Breast epithelium (tissue), 4 donors: ENCODE data around the gene CTIF. TPM values are rescaled to one million over a fixed set of nuclear protein-coding genes. Genes with fewer than 3 reads are reported as not detected.

Experiments
- DNase-seq, 2 donors: peaks; one replicate each; pipeline ENCODE4 v3.0.0-alpha.2; 2019; ENCODE audit warnings: low spot score in 2 of 2
- H3K27ac ChIP-seq, 2 donors: fragments of 200-600 bp; sonication (generic) in 1 of 2; one replicate each; pipeline ENCODE4 v1.5.1; 2016 to 2019; ENCODE audit warnings: mild to moderate bottlenecking in 1 of 2
- H3K27me3 ChIP-seq, 2 donors: fragments of 200-600 bp; sonication (generic) in 1 of 2; one replicate each; pipeline versions ENCODE4 v1.5.1 to v1.6.0; 2017 to 2019; ENCODE audit warnings: control low read depth in 1 of 2, mild to moderate bottlenecking in 1 of 2
- H3K36me3 ChIP-seq: fragments of 200-600 bp; one replicate; pipeline ENCODE4 v1.5.1; 2019
- H3K4me1 ChIP-seq, 2 donors: fragments of 200-600 bp; sonication (generic); one replicate each; pipeline ENCODE4 v1.5.1; 2016 to 2019; ENCODE audit warnings: control low read depth in 1 of 2
- H3K4me3 ChIP-seq, 3 donors: fragments of 200-600 bp; sonication (generic); 1 replicate in 2 of 3; 2 replicates in 1 of 3; pipeline ENCODE4 v1.5.1; 2016 to 2019; ENCODE audit warnings: mild to moderate bottlenecking in 3 of 3, moderate library complexity in 2 of 3
- H3K9me3 ChIP-seq, 2 donors: fragments of 200-600 bp; sonication (generic) in 1 of 2; one replicate each; pipeline ENCODE4 v1.5.1; 2016 to 2019; ENCODE audit warnings: control low read depth in 1 of 2
- POLR2A ChIP-seq: fragments of 450-650 bp; IDR thresholded peaks from one replicate; pipeline ENCODE4 v1.6.1; 2016; ENCODE audit warnings: antibody characterized with exemption, mild to moderate bottlenecking, moderate library complexity
- POLR2AphosphoS5 ChIP-seq, 3 donors: sonication (generic); formaldehyde crosslinking; IDR thresholded peaks; one replicate each; pipeline ENCODE4 v1.6.1; 2017; ENCODE audit warnings: antibody characterized with exemption in 3 of 3
- intact Hi-C: fragments of 100-400 bp; cut with DNase I; formaldehyde crosslinking; loops from one replicate; pipeline ENCODE4 v1.15.1; 2023; ENCODE audit warnings: low total_unique reads
- total RNA-seq, 3 donors: library from RNA; depleted of rRNA; stranded (reverse); fragments of >200 nt; gene quantifications; one replicate each; pipeline ENCODE4 v1.1.0, GENCODE V29; 2016
- TF ChIP-seq, protein P1 (sequence below), 3 donors: fragments of 450-650 bp; IDR thresholded peaks; one replicate each; pipeline ENCODE4 v1.5.1; 2016 to 2017; ENCODE audit warnings: antibody characterized with exemption in 3 of 3, mild to moderate bottlenecking in 3 of 3, moderate library complexity in 3 of 3

The CTIF gene
- total RNA-seq, 3 donors from 2014 or later, result 28.8 to 78.9 (median 32.6) TPM

DNA sequence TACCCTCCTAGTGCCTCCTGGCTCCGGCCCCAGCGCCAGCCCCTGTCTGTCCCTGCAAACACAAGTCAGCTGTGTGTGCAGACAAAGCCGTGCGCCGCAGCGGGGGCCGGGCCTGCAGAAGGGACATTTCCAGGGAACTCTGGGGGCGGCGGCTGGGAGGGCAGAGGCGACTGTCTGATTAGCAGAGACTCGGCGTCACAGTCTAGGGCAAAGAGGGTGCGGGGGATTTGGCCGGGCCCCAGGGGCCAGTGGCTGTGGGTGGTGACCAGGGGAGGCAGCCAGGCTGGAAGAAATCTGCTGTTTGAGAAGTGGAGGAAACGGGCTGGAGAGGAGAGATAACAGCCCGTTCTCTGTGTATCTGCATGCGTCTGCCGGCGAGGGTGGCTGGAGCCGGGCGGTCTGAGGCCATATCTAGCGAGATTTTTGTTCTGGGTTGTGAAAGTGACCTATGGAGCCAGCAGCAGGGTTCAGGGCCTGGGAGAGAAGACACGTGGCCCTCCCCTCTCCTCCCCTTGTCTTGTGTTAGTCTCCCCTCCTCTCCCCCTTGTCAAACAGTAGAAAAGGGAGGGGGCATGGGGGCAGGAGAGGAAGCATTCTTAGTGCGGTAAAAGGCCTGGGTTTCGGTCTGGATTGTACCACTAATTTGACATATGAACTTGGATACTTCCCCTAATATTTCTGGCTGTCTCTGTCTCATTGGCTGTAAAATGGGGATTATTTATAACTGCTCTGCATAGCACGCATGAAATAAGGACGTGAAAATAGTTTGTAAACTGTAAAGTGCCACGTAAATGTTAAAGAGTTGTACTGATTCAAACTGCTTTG, 242.5 kb downstream of the CTIF start:
- H3K9me3 ChIP-seq, result no peaks in the 10 kb centered on the region
- H3K4me1 ChIP-seq, result peaks cover 5 to 10% of the 10 kb centered on the region in 2 donors
- DNase-seq, result peak in 1 of 2 donors; percentile 37
- TF ChIP-seq, protein P1, sequence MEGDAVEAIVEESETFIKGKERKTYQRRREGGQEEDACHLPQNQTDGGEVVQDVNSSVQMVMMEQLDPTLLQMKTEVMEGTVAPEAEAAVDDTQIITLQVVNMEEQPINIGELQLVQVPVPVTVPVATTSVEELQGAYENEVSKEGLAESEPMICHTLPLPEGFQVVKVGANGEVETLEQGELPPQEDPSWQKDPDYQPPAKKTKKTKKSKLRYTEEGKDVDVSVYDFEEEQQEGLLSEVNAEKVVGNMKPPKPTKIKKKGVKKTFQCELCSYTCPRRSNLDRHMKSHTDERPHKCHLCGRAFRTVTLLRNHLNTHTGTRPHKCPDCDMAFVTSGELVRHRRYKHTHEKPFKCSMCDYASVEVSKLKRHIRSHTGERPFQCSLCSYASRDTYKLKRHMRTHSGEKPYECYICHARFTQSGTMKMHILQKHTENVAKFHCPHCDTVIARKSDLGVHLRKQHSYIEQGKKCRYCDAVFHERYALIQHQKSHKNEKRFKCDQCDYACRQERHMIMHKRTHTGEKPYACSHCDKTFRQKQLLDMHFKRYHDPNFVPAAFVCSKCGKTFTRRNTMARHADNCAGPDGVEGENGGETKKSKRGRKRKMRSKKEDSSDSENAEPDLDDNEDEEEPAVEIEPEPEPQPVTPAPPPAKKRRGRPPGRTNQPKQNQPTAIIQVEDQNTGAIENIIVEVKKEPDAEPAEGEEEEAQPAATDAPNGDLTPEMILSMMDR (IDR thresholded peaks at IDR 0.05), result no peak
- TF ChIP-seq POLR2A, result no peak
- peak in 1 of 3 donors; percentile 22 for TF ChIP-seq POLR2AphosphoS5 (IDR thresholded peaks at IDR 0.05)
- no peaks in the 10 kb centered on the region for H3K36me3 ChIP-seq
- H3K4me3 ChIP-seq, result peak overlapping the region in 2 of 3 donors; percentile 7 to 48
- no peaks in the 10 kb centered on the region for H3K27me3 ChIP-seq
- H3K27ac ChIP-seq, result peak overlapping the region; percentile 36 to 75
- intact Hi-C loops, result no loop called here

DNA sequence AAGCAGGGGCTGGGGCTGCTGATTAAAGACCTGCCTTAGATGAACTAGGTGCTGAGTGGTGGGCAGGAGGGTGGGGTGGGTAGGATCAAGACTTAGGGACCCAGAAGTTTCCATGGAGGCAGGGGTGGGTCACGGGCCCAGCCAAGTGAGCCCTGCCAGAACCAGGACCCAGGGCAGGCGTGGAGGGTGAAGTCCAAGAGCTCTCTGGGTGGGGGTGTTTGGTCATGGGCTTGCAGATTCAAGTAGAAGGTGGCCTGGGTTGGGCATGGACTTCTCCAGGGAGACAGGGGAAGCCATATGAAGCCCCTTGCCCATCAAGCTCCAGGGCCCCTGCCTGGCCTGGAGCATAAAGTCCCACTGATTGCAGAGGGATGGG, 243.1 kb downstream of the CTIF start:
- Histone ChIP-seq H3K27ac (peak overlapping the region; percentile 36 to 75), H3K36me3 (no peaks in the 10 kb centered on the region), H3K4me3 (no peak overlapping the region), H3K4me1 (peaks cover 5 to 10% of the 10 kb centered on the region in 2 donors), H3K27me3 (no peaks in the 10 kb centered on the region), H3K9me3 (no peaks in the 10 kb centered on the region)
- intact Hi-C loops, result no loop called here
- no peak for TF ChIP-seq POLR2A
- TF ChIP-seq, protein P1 (IDR thresholded peaks at IDR 0.05), result no peak
- no peak for TF ChIP-seq POLR2AphosphoS5 (IDR thresholded peaks at IDR 0.05)
- no peak for DNase-seq

DNA sequence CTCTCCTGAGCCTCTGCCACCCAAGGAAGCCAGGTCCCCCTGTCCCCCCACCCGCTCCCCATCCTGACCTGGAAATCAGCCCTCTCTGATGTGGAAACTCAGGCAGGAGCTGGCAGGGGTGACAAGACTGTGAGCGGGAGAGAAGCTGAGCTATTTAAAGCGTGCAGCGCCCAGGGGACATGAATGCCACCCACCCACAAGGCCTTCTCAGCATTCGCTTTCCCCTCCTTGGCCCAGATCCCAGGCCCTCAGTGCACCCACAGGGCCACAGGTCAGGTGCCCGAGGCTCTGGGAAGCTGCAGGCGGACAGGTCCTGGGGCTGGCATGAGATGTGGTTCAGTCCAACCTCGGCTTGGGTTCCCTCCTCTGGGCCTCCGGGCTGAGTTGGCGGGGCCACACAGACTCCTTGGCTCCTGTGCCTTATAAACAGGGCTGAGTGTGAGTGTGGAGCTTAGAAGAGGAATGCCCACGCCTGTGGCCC, 243.6 kb downstream of the CTIF start:
- Histone ChIP-seq H3K4me1 (peaks cover 5 to 10% of the 10 kb centered on the region in 2 donors), H3K4me3 (no peak overlapping the region), H3K36me3 (no peaks in the 10 kb centered on the region), H3K27me3 (no peaks in the 10 kb centered on the region), H3K9me3 (no peaks in the 10 kb centered on the region), H3K27ac (peak overlapping the region; percentile 25 to 75)
- peak in 1 of 2 donors; percentile 36 for DNase-seq
- TF ChIP-seq POLR2AphosphoS5 (IDR thresholded peaks at IDR 0.05), result no peak
- TF ChIP-seq, protein P1 (IDR thresholded peaks at IDR 0.05), result no peak
- TF ChIP-seq POLR2A, result no peak
- intact Hi-C loops, result no loop called here

DNA sequence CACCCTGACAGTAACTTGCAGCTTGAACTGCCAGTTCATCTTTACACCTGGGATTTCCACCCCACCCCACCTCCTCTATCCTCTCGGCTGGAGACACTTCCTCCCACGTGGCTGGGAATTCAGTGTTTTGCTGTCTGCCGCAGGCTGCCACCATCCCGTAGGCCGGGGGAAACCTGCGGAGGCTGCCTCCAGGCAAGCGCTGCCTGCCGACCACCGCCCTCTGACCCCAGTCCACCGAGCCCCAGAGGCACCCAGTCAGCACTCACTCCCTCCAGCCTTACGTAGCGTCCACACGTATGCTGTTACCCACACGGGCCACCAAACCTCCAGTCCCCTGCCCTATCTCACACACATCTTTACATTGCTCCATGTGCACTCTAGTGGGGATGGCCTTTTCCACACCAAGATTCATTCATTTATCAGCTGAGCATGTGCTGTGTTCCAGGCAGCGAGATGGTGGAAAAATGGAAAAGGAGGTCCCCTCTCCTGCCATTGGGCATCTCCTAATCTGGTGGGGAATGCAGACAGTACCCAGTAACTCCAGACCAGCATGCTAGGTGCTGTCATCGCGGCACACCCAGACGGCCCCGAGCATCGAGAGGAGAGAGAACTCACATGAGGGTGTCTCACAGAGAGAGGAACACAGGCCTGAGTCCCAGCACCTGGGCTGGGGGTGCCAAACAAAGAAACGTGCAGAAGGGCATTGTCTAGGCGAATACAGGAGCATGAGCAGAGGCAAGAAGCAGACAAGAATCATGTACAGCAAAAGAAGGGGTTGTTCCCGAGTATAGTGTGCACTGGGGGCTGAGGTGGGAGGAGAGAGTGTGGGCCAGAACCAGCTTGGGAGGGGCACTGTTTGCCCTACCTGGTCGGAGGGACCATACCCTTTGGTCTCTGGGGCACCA, 245.0 kb downstream of the CTIF start:
- intact Hi-C loops, result no loop called here
- H3K36me3 ChIP-seq, result no peaks in the 10 kb centered on the region
- H3K9me3 ChIP-seq, result no peaks in the 10 kb centered on the region
- no peak overlapping the region for H3K4me3 ChIP-seq
- H3K4me1 ChIP-seq, result peaks cover 5 to 10% of the 10 kb centered on the region in 2 donors
- no peak overlapping the region for H3K27ac ChIP-seq
- no peak for TF ChIP-seq POLR2A
- H3K27me3 ChIP-seq, result no peaks in the 10 kb centered on the region
- DNase-seq, result no peak

DNA sequence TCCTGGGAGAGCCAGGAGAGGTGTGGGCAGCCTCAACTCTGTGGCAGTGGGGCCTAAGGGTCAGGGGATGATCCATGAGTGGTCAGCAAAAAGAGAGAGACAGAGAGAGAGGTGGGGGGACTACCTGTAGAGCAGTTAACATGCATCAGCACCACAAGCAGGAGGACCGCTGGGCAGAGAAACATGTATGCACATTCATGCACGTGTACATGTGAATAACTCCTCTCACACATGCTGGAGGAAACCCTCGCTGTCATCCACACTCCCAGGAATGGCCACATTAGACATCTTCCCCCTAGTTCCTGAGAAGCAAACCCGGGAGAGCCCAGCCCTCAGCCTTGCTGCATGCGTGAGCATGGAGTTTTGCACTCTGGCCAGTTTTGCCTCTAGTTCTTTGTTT, 245.8 kb downstream of the CTIF start:
- Histone ChIP-seq H3K36me3 (no peaks in the 10 kb centered on the region), H3K9me3 (no peaks in the 10 kb centered on the region), H3K27ac (no peak overlapping the region), H3K4me1 (peaks cover 5 to 10% of the 10 kb centered on the region in 2 donors), H3K27me3 (no peaks in the 10 kb centered on the region), H3K4me3 (no peak overlapping the region)
- no peak for DNase-seq
- TF ChIP-seq, protein P1 (IDR thresholded peaks at IDR 0.05), result no peak
- TF ChIP-seq POLR2A (no peak), POLR2AphosphoS5 (IDR thresholded peaks at IDR 0.05) (no peak)
- intact Hi-C loops, result no loop called here
